22Rv1 (cell line): ENCODE results near the gene FGF4.
"Not testable (repeated sequence)": the region's sequence is repeated elsewhere in the genome, so short reads cannot be mapped to it uniquely, and the experiment has no call there.

ENCODE experiments used
- H3K27ac ChIP-seq: fragments of 450-650 bp; 2 replicates; pipeline ENCODE4 v1.5.1; 2017
- CTCF ChIP-seq: fragments of 450-650 bp; IDR thresholded peaks from 2 replicates; pipeline ENCODE4 v1.5.1; 2017; ENCODE audit warnings: mild to moderate bottlenecking
- ZFX ChIP-seq: fragments of 450-650 bp; IDR thresholded peaks from 2 replicates; pipeline ENCODE4 v1.6.1; 2017; ENCODE audit warnings: antibody characterized with exemption, borderline replicate concordance

Gene FGF4

DNA sequence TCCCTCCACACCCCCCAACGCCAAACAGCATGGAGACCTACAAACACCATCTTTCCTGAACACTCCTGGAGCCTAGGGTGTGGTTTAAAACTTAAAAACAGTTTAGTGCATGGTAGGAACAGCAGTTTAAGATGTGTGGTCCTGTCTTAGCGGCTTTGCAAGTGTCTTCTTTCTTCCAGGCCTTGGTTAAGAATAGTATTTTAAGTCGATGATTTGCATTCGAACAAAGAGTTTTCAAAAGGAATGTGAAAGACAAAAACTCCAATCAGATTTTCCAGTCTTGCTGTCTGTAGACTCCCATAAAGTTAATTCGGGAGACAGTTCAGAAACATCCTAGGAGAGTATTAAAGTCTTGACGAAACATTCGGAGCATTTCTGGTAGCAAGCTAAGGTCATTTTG lies 3.7 kb downstream of the FGF4 start:
- no peak for TF ChIP-seq CTCF
- TF ChIP-seq ZFX = no peak
- no peak overlapping the region for H3K27ac ChIP-seq

GRCh38 chr11:69770540-69770939 lies 4.6 kb downstream of the FGF4 start:
- no peak for TF ChIP-seq CTCF
- no peak for TF ChIP-seq ZFX
- H3K27ac ChIP-seq = no peak overlapping the region

- TF ChIP-seq CTCF = no peak
Measured at GRCh38 chr11:69765498-69765995, 9.6 kb downstream of the FGF4 start.

GRCh38 chr11:69764918-69765317 lies 10.2 kb downstream of the FGF4 start:
- not testable (repeated sequence) for H3K27ac ChIP-seq

More at GRCh38 chr11:69765498-69765995, 9.6 kb downstream of the FGF4 start:
- H3K27ac ChIP-seq = no peak overlapping the region

GRCh38 chr11:69760319-69760718 lies 14.8 kb downstream of the FGF4 start:
- H3K27ac ChIP-seq = no peak overlapping the region
- TF ChIP-seq CTCF (no peak), ZFX (no peak)

- TF ChIP-seq CTCF = no peak
Measured at GRCh38 chr11:69752890-69753289, 22.3 kb downstream of the FGF4 start.

GRCh38 chr11:69750875-69751597 lies 24.1 kb downstream of the FGF4 start:
- H3K27ac ChIP-seq = no peak overlapping the region
- TF ChIP-seq CTCF (no peak), ZFX (no peak)

More at GRCh38 chr11:69752890-69753289, 22.3 kb downstream of the FGF4 start:
- no peak overlapping the region for H3K27ac ChIP-seq
